ENCODE results near the gene KDM4C.

DNA sequence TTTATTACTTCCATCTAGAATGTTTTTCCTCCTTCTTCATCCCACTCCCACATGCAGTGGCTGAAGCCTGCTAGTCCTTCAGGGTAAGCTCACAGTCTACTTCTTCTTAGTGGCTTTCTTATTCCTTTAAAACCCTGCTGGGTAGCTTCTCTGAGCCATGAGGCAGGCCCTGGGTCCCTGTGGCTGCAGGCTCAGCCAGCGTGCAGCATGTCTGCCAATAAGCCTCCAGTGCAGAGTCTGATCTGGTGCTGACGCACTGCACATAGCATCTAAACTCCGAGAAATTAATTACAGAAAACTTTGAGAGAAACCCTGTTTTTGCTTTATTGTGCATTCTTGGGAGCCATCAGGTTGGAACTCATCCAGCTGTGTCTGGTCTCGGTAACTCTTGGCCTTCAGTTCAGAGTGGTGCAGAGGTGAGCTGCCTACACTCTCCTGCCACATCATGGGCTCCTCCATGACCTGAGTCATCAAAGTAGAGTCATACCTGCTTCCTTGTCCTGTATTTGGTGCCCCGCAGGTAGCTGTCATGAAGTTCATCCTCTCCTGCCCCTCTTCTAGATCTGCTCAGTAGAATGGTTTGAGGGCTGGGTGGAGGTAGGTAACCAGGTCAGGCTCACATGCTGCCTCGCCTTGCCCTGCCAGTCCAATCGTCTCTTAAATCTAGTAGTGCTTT, 339.4 kb downstream of the KDM4C start:
- TF ChIP-seq, protein P1, sequence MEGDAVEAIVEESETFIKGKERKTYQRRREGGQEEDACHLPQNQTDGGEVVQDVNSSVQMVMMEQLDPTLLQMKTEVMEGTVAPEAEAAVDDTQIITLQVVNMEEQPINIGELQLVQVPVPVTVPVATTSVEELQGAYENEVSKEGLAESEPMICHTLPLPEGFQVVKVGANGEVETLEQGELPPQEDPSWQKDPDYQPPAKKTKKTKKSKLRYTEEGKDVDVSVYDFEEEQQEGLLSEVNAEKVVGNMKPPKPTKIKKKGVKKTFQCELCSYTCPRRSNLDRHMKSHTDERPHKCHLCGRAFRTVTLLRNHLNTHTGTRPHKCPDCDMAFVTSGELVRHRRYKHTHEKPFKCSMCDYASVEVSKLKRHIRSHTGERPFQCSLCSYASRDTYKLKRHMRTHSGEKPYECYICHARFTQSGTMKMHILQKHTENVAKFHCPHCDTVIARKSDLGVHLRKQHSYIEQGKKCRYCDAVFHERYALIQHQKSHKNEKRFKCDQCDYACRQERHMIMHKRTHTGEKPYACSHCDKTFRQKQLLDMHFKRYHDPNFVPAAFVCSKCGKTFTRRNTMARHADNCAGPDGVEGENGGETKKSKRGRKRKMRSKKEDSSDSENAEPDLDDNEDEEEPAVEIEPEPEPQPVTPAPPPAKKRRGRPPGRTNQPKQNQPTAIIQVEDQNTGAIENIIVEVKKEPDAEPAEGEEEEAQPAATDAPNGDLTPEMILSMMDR (IDR thresholded peaks at IDR 0.05), result no peak
- TF ChIP-seq POLR2A (IDR thresholded peaks at IDR 0.05), result no peak
- TF ChIP-seq POLR2AphosphoS5 (IDR thresholded peaks at IDR 0.05), result no peak
- no peak for TF ChIP-seq EP300 (IDR thresholded peaks at IDR 0.05)
